ENCODE measurements around the gene CA5B.
A peak's percentile ranks its signal among the peaks of the same experiment; 100 is the strongest.
"Not testable (repeated sequence)": the region's sequence is repeated elsewhere in the genome, so short reads cannot be mapped to it uniquely, and the experiment has no call there.

The CA5B gene, protein sequence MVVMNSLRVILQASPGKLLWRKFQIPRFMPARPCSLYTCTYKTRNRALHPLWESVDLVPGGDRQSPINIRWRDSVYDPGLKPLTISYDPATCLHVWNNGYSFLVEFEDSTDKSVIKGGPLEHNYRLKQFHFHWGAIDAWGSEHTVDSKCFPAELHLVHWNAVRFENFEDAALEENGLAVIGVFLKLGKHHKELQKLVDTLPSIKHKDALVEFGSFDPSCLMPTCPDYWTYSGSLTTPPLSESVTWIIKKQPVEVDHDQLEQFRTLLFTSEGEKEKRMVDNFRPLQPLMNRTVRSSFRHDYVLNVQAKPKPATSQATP

DNA sequence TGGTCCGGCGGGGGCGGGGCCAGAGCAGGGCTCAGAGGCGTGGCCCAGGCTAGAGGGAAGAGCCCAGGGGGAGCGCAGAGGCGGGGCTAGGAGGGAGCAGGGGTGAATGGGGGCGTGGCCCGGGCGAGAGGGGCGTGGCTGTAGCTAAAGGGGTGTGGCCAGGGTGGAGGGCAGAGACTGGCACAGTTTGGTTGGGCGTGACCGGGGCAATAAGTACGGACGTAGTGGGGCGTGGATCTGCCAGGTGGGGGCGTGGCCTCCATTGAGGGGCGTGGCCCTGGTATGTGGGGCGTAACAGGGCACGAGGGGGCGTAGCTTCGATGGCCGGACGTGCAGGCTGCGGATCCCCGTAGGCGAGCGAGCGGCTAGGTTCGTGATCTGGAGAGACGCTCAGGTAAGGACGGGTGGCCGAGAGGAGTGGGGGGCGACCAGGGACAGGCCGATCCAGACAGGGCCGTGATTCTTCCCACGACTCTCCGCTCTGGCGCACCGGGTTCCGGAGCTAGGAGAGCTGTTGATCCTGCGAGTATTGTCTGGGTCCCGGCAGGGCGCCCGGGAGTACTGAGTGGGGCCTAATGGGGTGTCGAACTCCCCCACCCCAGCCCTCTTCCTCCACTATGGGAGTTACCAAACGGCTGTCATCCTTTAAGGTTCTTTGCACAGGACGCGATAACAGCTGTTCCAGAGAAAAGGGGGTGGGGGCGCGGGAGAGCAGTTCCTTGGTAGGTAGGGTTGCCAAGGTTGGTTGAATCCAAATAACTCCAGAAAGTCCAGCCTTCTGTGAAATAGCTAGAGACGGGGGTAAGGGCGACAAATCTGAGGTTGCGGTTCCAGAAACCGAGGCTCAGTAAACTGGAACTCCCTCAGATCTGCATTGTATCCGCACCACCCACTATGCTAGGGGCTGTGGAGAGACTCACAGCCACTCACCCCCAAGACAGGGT, at the start of gene CA5B:
Gene CA5B, plus strand, starts transcription at position 312 of the 944 bp plus-strand sequence. CDS start 11,754 bp downstream, outside the sequence.
- peak; percentile 97 for DNase-seq

- no peak for DNase-seq
Observed at GRCh38 chrX:15694941-15695451, 43.1 kb upstream of the CA5B start.

GRCh38 chrX:15696516-15696915, 41.6 kb upstream of the CA5B start:
- DNase-seq, result no peak

DNA sequence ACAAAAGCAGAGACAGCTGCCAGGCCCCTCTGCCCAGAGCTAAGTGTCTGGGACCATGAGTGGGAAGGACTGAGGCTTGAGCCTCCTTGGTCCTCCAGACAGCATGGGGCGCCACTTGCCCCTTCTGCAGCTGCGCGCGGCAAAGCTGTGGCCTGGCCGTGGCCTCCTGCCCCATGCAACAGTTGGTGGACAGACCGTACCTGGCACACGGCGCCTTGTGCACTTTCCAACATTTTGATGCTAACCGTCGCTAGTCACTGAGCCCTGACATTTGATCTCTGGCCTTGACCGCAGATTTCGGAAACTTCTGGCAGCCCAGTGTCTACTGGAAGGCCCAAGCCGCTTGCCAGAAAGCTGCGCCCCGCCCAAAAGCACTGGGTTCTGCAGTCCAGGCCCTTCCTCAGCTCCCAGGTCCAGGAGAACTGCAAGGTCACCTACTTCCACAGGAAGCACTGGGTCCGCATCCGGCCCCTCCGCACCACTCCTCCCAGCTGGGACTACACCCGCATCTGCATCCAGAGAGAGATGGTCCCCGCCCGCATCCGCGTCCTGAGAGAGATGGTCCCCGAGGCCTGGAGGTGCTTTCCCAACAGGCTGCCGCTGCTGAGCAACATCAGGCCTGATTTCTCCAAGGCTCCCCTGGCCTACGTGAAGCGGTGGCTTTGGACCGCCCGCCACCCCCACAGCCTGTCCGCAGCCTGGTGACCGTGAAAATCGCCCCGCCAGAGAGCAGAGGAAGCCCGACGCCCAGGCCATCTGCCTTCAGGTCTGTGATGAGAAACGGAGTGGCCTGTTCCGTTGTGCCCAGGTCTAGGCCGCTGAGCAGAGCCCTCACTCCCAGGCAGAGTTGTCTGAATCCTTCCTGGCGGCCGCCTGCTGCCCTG, 35.3 kb upstream of the CA5B start:
- no peak for DNase-seq

GRCh38 chrX:15703809-15704208, 34.3 kb upstream of the CA5B start:
- DNase-seq, result not testable (repeated sequence)

DNA sequence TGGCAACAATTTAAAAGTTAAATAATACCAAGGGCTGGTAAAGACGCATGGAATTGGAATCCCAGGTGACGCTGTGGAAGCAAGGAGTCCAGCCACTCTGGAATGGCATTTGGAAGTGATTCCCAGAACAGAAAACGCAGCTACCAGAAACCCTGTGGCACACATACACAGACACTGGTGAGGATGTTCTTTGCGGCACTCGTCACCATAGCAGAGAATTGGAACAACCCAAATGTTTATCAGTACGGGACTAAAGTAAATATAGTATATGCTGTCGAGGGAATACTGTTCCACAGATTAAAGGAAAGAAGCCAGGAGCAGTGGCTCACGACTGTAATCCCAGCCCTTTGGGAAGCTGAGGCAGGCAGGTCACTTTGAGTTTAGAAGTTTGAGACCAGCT, 33.8 kb upstream of the CA5B start:
- DNase-seq, result not testable (repeated sequence)

GRCh38 chrX:15714529-15714928, 23.5 kb upstream of the CA5B start:
- DNase-seq, result no peak

DNA sequence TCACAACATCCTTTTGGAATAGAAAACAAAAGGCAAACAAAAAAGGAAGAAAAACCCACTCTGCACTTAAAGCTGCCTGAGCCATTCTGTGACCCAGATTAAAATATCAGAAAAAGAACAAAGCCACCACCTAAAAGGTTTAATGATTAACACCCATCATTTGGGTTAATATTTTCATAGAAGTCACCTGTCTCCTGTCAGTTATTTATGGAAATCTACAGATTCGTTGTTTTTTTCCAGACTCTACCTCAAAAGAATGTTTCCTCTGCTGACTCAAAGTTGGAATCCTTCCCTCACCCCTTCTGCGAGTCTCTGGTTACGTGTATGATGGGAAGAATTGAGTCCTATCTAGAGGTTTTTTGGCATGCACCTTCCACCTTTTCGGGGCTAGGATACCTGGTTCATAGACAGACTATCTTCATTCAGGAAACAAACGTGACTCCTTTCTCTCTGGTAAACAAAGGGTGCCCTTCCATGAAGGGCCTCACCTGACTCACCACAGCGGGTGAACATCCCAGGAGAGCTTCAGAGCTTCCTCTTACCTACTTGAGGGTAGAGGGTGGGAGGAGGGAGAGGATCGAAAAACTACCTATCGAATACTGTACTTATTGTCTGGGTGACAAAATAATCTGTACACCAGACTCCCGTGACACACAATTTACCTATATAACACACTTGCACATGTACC, 19.6 kb upstream of the CA5B start:
- no peak for DNase-seq

DNA sequence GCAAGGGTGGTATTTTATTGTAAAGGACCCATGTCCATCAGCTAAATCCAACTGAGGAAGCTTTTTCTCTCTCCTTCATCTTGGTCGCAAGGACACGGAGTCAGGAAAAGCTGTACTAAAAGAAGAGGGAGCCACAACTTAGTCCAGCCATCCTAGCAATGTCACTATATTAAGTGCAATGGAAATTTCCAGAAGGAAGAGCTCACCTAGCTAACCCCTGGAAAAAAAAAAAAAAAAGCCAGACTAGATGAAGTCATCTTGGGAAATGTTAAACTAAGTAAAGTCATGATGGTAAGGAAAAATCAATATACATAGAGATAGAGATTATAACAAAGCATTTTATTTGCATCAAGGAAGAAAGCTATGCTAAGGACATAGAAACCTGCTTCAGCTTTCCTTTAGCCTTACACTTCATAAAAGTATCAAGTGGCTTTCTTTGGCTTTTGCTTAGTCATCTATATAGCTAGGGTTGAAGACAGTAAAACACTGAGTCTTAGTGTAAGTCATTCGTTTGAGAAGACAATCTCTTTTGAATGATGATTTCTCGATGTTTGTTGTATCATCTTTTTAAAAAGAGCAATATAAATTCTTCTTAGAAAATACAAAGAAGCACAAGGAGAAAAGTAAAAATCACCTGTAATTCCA, 18.6 kb upstream of the CA5B start:
- no peak for DNase-seq

DNA sequence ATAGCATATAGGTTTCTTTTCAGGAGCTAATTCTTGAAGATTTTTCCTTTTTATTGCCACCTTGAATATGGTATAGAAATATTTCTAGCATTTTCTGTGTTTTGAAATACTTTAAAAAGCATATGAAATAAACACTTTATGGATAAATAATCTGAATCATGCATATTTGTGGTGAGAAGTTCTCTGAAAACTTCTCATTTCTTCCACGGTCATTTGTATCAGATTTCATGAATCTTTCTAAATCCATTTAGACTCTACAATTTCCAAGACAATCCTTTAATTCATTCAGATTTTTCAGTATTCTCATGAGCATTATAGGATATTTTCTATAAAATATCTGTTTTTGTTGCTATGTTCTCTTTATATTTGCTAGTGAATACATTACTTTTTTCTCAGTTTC, 16.2 kb upstream of the CA5B start:
- DNase-seq, result no peak

GRCh38 chrX:15723887-15724517, 14.1 kb upstream of the CA5B start:
- no peak for DNase-seq

GRCh38 chrX:15724911-15725310, 13.2 kb upstream of the CA5B start:
- no peak for DNase-seq

DNA sequence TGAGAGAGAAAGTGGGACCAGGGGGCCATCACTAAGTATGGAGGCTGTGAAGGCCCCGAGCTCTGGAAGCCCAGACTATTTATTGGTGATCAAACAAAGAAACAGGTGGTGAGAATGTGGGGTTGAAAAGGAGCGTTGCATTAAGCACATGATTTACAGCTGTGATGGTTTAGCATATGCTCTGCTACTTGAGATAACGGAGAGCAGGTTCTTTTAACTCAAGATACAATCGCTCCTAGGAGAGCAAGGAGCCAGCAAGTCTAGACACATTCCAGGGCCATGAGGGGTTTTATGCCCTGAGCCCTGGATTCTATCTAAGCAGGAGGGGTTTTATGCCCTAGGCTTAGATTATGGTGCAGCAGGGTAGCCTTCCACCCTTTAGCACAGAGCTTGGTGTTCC, 6.7 kb upstream of the CA5B start:
- not testable (repeated sequence) for DNase-seq

DNA sequence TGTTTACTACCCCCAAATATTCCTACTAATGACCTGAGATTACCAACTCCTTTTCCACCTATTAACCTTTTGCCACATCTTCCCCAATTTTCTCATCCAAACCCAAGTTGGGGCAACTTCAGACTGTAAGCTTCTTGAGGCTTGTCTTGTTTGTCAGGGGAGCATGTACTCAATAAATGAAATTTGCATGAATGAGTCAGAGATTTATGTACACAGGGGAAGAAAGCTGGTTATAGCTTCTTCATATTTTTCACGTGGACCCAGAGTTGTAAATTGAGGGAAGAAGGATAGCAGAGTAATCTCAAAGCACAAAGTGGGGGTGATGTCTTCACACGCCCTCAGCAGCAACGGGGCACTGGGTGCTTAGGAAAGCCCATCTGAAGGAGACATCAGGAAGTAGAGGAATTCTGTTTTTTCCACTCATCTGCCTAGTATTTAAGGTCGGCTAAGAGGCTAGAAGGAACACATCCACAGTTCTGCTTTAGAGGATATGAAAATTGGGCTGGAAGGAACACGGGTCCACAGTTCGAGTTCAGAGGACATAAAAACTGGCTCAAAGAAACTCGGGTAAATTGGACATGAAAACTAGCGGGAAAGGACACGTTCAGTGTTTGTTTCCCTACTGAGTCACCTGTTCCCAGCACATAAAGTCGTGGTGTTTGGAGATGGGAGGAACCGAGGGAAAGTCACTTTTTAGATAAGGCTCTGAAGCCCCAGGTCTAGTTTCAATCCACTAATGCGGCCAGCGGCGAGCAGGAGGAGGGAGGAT, 696 bp upstream of the CA5B start:
- DNase-seq, result no peak

GRCh38 chrX:15739886-15740285, 1.8 kb downstream of the CA5B start:
- no peak for DNase-seq

DNA sequence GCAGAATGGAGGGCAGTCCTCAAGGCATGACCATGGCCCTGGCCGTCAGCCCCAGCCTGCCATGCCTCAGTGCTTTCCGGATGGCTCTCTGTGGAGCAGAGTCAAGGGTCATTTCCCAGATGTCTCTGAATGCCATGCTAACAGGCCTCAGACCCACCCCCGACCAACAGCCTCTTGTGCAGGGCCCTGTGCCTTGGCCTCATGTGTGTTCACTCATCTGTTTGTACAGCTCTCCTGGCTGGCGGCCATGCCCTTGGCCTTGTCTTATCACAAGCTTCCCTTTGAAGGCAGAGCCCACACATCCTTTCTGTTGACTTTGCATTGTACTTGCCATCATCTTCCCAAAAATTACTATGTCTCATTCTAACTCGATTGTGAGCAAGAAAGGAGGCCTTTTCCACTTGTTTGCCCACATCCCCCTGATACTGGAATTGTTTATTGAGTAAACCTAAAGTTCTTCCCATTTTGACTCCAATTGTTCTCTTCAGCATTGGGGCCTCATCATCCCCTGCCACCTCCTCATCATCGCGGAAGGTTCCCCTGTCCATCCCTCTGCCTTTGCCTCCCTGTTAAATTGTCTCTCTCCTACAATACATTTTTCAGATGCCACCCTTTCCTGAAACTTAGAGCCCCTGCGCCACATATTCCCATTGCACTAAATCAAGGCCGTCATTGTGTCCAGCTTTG, 6.3 kb downstream of the CA5B start:
- no peak for DNase-seq

GRCh38 chrX:15745179-15745578, 7.1 kb downstream of the CA5B start:
- DNase-seq, result no peak

GRCh38 chrX:15746651-15747050, 8.6 kb downstream of the CA5B start:
- DNase-seq, result not testable (repeated sequence)

DNA sequence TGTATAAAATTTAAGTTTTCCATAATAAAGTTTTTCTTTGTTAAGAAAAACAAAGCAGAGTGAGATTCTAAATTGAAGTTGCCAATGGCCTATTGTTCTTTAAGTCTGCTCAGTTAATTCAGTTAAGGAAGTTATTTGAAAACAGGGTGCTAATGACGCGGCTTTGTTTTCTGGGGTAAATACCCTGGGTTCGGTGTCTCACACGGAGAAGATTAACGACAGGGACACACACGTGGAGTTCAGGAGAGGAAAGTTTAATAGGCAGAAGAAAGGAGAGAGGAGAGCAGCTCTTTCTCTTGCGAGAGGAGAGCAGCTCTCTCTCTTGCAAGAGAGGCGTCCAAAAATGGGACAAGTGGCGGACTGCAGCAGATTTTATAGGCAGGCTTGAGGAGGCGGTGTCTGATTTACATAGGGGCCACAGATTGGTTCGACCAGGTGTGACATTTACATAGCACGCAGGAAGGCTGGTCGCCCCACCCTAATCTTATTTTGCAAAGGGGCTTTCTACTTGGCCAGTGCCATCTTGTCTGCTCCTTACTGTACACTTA, 9.6 kb downstream of the CA5B start:
- no peak for DNase-seq

Measured in CD4-positive, alpha-beta T cell treated with Interleukin-21 for 1 hour (primary cell).